SIG-M5 treated with dmso at 0.1 percent for 504 hours (cell line): ENCODE results near the gene KLHL2.
A peak's percentile ranks its signal among the peaks of the same experiment; 100 is the strongest.

ENCODE experiments used
- DNase-seq: peaks from one replicate; lab custom pipeline; 2025; ENCODE audit not compliant: unreplicated experiment; lab: John Stamatoyannopoulos, UW

KLHL2 gene

DNA sequence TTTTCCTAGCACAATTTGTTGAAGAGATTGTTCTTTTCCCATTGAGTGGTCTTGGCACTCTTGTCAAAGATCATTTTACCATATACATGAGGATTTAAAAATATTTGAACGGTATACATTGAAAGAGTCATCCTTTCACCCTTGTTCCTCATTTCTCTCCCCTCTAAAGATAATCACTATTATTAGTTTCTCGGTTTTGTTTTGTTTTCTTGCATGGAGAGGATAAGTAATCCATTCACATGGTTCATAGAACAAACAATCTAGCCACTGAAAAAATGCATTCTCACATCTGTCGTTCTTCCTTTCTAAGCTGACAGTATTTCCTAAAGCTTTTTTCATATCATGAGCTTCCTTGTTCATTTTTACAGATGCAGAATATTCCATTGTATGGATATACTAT is 80.9 kb downstream of the KLHL2 start:
- DNase-seq: no peak

GRCh38 chr4:165288639-165289422 is 81.5 kb downstream of the KLHL2 start:
- DNase-seq: peak; percentile 9

- no peak for DNase-seq
These were observed 82.0 kb downstream of the KLHL2 start for GRCh38 chr4:165289423-165289785.

- DNase-seq: peak; percentile 36
These were observed 85.7 kb downstream of the KLHL2 start for GRCh38 chr4:165293061-165293460.

- no peak for DNase-seq
These were observed 86.7 kb downstream of the KLHL2 start for GRCh38 chr4:165293927-165294649.

DNA sequence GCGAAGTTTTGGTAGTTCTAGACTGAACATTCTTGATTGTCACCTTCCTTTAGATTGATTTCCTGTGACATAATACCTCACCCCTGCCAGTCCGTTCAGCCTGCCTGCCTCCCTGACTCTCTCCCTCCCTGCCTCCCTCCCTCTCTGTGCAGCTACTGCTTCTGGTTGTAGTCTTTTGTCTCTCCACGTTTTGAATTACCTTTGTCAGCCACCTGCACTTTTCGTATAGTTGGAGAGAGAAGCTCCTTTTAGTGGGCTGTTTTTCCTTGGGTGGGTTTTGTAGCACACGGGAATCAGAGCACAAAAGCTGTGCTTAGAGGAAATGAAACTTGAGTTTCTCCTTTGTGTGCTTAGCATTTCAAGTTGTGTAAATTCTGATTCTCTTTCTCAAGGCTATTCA is 87.5 kb downstream of the KLHL2 start:
- peak; percentile 8 for DNase-seq

GRCh38 chr4:165297626-165298025 is 90.3 kb downstream of the KLHL2 start:
- DNase-seq: no peak

- peak; percentile 61 for DNase-seq
These were observed 92.2 kb downstream of the KLHL2 start for GRCh38 chr4:165299399-165300060.

DNA sequence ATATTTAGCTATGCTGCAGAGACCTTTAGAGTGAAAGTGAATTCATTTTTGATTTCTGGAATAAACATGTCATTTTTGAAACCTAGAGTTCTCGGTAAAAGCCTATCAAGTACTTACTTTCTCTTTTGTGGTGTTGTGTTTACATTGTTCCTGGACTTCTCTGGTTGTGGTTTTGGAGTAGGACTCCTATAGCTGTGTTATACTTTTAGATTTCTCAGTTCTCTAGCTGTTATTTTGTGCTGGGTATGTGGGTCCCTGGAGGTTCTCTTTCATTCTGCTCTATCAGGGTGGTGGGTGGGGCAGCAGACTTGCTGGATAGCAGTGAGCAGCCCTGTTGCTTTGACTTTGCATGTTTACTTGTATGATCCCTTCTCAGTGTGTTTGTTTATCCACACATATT is 94.5 kb downstream of the KLHL2 start:
- no peak for DNase-seq

- no peak for DNase-seq
These were observed 95.3 kb downstream of the KLHL2 start for GRCh38 chr4:165302658-165303057.

DNA sequence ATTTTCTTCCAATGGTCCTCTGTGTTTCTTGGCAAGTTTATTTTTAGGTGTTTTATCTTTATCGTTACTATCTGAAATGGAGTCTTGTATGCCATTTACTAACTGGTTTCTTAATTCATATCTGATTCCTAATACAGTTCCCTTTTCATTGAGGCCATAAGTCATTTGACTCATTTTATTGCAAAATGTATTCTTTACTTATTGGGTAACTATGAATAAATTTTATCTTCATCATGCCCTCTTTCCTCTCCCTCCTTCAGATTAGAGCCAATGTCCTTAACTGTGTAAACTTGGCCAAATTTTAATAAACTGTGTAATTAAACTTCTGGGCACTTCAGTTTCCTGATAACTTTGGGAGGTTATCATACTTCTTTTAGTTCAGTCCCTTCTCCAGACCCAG is 100.8 kb downstream of the KLHL2 start:
- no peak for DNase-seq

- no peak for DNase-seq
These were observed 101.2 kb downstream of the KLHL2 start for GRCh38 chr4:165308606-165309005.

DNA sequence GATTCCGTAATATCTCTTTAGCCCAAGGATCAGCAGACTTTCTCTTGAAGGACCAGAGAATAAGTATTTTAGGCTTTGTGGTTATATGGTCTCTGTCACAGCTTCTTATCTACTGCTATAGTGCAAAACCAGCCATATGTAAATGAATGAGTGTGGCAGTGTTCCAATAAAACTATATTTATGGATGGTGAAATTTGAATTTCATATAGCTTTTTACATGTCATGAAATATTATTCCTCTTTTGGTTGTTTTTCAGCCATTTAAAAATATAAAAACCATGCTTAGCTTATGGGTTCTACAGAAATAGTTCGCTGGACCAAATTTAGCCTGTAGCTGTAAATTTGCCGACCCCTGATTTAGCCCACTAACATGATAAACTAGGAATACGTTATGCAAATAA is 102.1 kb downstream of the KLHL2 start:
- DNase-seq: no peak

DNA sequence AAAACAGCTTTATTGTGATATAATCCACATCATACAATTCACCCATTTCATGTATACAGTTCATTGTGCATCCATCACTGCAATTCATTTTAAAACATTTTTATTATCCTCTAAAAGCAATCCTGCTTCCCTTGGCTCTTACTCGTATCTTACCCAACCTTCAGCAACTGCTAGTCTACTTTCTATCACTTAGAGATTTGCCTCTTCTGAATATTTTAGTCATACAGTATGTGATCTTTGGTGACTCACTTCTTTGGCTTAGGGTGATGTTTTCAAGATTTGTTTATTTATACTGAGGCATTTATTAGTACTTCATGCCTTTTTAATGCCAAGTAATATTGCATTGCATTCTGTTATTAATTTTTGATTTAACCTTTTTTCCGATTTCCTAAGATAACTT is 105.1 kb downstream of the KLHL2 start:
- DNase-seq: no peak

- DNase-seq: no peak
These were observed 111.7 kb downstream of the KLHL2 start for GRCh38 chr4:165319030-165319429.

DNA sequence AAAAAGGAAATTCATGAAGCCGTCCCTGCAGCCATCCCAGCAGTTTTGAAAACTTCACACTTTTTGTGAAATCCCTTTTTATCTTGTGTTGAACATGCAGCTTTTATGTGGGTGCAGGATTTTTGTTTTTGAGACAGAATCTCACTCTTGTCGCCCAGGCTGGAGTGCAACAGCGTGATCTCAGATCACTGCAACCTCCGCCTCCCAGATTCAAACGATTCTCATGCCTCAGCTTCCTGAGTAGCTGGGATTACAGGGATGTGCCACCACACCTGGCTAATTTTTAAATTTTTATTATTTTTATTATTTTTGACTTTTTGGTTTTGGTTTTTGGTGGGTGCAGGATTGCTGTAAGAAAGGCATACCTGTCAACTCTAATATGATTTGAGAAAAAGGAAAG is 112.1 kb downstream of the KLHL2 start:
- no peak for DNase-seq

- no peak for DNase-seq
These were observed 117.0 kb downstream of the KLHL2 start for GRCh38 chr4:165324236-165324917.

GRCh38 chr4:165324918-165325304 is 117.5 kb downstream of the KLHL2 start:
- DNase-seq: no peak

GRCh38 chr4:165325732-165326512 is 118.6 kb downstream of the KLHL2 start:
- DNase-seq: peak; percentile 39

- peak; percentile 28 for DNase-seq
These were observed 119.5 kb downstream of the KLHL2 start for GRCh38 chr4:165326831-165327210.
